HepG2 (cell line): ENCODE results near the gene SDC3. TPM values are rescaled to one million over a fixed set of nuclear protein-coding genes. Genes with fewer than 3 reads are reported as not detected.

Experiments used
- ATAC-seq: fragments of 200-7000 bp; cut with Tn5 transposase; 3 replicates; pipeline ENCODE4 v1.9.1; 2020; ENCODE audit warnings: mild to moderate bottlenecking, moderate library complexity
- BruUV-seq: library from RNA; stranded (reverse); fragments of 400-500 nt; replicated peaks from 2 replicates; lab custom pipeline; 2021; lab: Mats Ljungman, UMichigan
- CTCF ChIA-PET: fragments of 300-600 bp; formaldehyde crosslinking; extraction: SDS; loops from one replicate; lab custom pipeline; 2021; ENCODE audit warnings: low total read pairs, inconsistent platforms, low intra/inter-chr PET ratio; lab: Yijun Ruan, JAX
- POLR2A ChIA-PET: fragments of 350-600 bp; sonication (Branson Sonifier 250); formaldehyde crosslinking; loops from one replicate; lab custom pipeline; 2020; ENCODE audit warnings: antibody characterized with exemption, inconsistent platforms; lab: Yijun Ruan, JAX
- DNase-seq: peaks from one replicate; pipeline ENCODE4 v3.0.0-alpha.2; 2015; ENCODE audit warnings: low spot score
- FAIRE-seq: peaks from 3 replicates; lab custom pipeline; 2011; peaks lifted over from hg19 to GRCh38; lab: Jason Lieb, UNC
- H2AFZ ChIP-seq: one replicate; pipeline ENCODE4 v1.6.1; 2011; ENCODE audit warnings: low read length, inconsistent platforms
- H3K27ac ChIP-seq: fragments of 300-600 bp; 3 replicates; pipeline ENCODE4 v1.8.0; 2011; ENCODE audit warnings: mixed run types, mild to moderate bottlenecking, mixed read lengths, low read length, inconsistent platforms; ENCODE audit not compliant: insufficient read depth; ENCODE audit errors: extremely low read length
- H3K27me3 ChIP-seq, 2 experiments: fragments of 200-600 bp in 1 of 2; 2 replicates in 1 of 2; 3 replicates in 1 of 2; pipeline versions ENCODE4 v1.6.0 to v1.8.0; 2011; ENCODE audit warnings: low read length in 2 of 2, mild to moderate bottlenecking in 2 of 2, moderate library complexity in 2 of 2, inconsistent platforms in 1 of 2; ENCODE audit not compliant: insufficient read depth in 2 of 2, control insufficient read depth in 1 of 2
- H3K36me3 ChIP-seq, 2 experiments: fragments of 200-600 bp in 1 of 2; replicated peaks in 1 of 2; 2 replicates in 1 of 2; 3 replicates in 1 of 2; pipeline versions ENCODE4 v1.5.1 to v1.8.0; 2011; ENCODE audit warnings: low read length in 2 of 2, inconsistent platforms in 1 of 2; ENCODE audit not compliant: insufficient read depth in 2 of 2, control insufficient read depth in 1 of 2
- H3K4me1 ChIP-seq: 2 replicates; pipeline ENCODE4 v1.5.1; 2012; ENCODE audit warnings: low read length, inconsistent platforms; ENCODE audit not compliant: insufficient read depth
- H3K4me2 ChIP-seq: 2 replicates; pipeline ENCODE4 v1.6.0; 2011; ENCODE audit warnings: low read depth, low read length, inconsistent platforms
- H3K4me3 ChIP-seq, 3 experiments: fragments of 200-600 bp in 1 of 3; sonication (generic), shearing (Covaris generic) in 1 of 3; replicated peaks in 1 of 3; 2 replicates each; pipeline ENCODE4 v1.5.1; 2011 to 2016; ENCODE audit warnings: low read length in 3 of 3, inconsistent platforms in 2 of 3, low read depth in 2 of 3, mild to moderate bottlenecking in 2 of 3, control low read depth in 1 of 3, mixed read lengths in 1 of 3; ENCODE audit not compliant: insufficient read depth in 1 of 3
- H3K79me2 ChIP-seq: one replicate; pipeline ENCODE4 v1.6.1; 2011; ENCODE audit warnings: low read length, inconsistent platforms; ENCODE audit not compliant: insufficient read depth
- H3K9ac ChIP-seq: 2 replicates; pipeline ENCODE4 v1.6.0; 2011; ENCODE audit warnings: mild to moderate bottlenecking, low read depth, low read length, inconsistent platforms; ENCODE audit not compliant: insufficient read depth
- H3K9me3 ChIP-seq: 2 replicates; pipeline ENCODE4 v1.5.1; 2012; ENCODE audit warnings: mild to moderate bottlenecking, low read length
- H4K20me1 ChIP-seq: 2 replicates; pipeline ENCODE4 v1.6.0; 2011; ENCODE audit warnings: inconsistent platforms, mild to moderate bottlenecking, low read length, moderate library complexity; ENCODE audit not compliant: insufficient read depth
- CREB1 ChIP-seq, 2 experiments: fragments of 450-650 bp in 1 of 2; IDR thresholded peaks; 2 replicates each; pipeline ENCODE4 v1.6.1; 2016 to 2017; ENCODE audit warnings: control low read depth in 1 of 2, mild to moderate bottlenecking in 1 of 2, missing compliant biosample characterization in 1 of 2, missing genetic modification characterization in 1 of 2
- KDM5A ChIP-seq: fragments of 200-600 bp; sonication (generic); IDR thresholded peaks from 2 replicates; pipeline ENCODE4 v1.7.0; 2018; ENCODE audit warnings: antibody characterized with exemption, mild to moderate bottlenecking, low read length, borderline replicate concordance
- KMT2B ChIP-seq: IDR thresholded peaks from 2 replicates; pipeline ENCODE4 v1.6.1; 2016; ENCODE audit warnings: missing genetic modification reagents, missing compliant biosample characterization
- NR2F1 ChIP-seq, 2 experiments: fragments of 450-650 bp in 1 of 2; formaldehyde crosslinking in 1 of 2; IDR thresholded peaks; 2 replicates each; pipeline versions ENCODE4 v1.5.0 to v1.6.1; 2016 to 2020; ENCODE audit warnings: mild to moderate bottlenecking in 1 of 2, missing compliant biosample characterization in 1 of 2, missing genetic modification reagents in 1 of 2, moderate library complexity in 1 of 2
- POLR2G ChIP-seq: fragments of 200-400 bp; formaldehyde crosslinking; IDR thresholded peaks from 2 replicates; pipeline ENCODE4 v1.6.1; 2018; ENCODE audit warnings: mild to moderate bottlenecking, low read depth, low read length, moderate library complexity
- RELA ChIP-seq: sonication (generic); formaldehyde crosslinking; IDR thresholded peaks from 2 replicates; pipeline ENCODE4 v1.4.0; 2020; ENCODE audit warnings: missing genetic modification reagents
- SMAD3 ChIP-seq: sonication (generic); formaldehyde crosslinking; IDR thresholded peaks from 2 replicates; pipeline ENCODE4 v1.4.0; 2020; ENCODE audit warnings: missing genetic modification reagents
- TAF1 ChIP-seq: sonication (generic); formaldehyde crosslinking; IDR thresholded peaks from 2 replicates; pipeline ENCODE4 v1.4.0; 2020; ENCODE audit warnings: missing genetic modification reagents
- ZBTB14 ChIP-seq: sonication (generic); formaldehyde crosslinking; IDR thresholded peaks from 2 replicates; pipeline ENCODE4 v1.4.0; 2020; ENCODE audit warnings: missing genetic modification reagents
- ZNF12 ChIP-seq: sonication (generic); formaldehyde crosslinking; IDR thresholded peaks from 2 replicates; pipeline ENCODE4 v1.5.0; 2020; ENCODE audit warnings: missing genetic modification reagents
- ZNF263 ChIP-seq: sonication (generic); formaldehyde crosslinking; IDR thresholded peaks from 2 replicates; pipeline ENCODE4 v1.4.0; 2020; ENCODE audit warnings: missing genetic modification reagents
- ZNF749 ChIP-seq: sonication (generic); formaldehyde crosslinking; IDR thresholded peaks from 2 replicates; pipeline ENCODE4 v1.8.0; 2022; ENCODE audit warnings: mild to moderate bottlenecking, missing genetic modification reagents, moderate library complexity, borderline replicate concordance
- ZNF75D ChIP-seq: sonication (generic); formaldehyde crosslinking; IDR thresholded peaks from 2 replicates; pipeline ENCODE4 v1.8.1; 2023; ENCODE audit warnings: missing genetic modification reagents, mild to moderate bottlenecking, borderline replicate concordance
- WGBS: methylation state at CpG from one replicate; pipeline ENCODE4 v1.1.6; 2017; ENCODE audit warnings: low lambda C conversion rate; 5-methylcytosine and 5-hydroxymethylcytosine counted together
- in situ Hi-C: cut with HindIII; loops from 2 replicates; pipeline ENCODE4 v1.10.0; 2017; ENCODE audit warnings: low pct_unique_long_range_greater_than_20kb; ENCODE audit not compliant: extremely low pct_ligation_motif_present
- intact Hi-C: fragments of 100-400 bp; cut with micrococcal nuclease; formaldehyde crosslinking; loops from one replicate; pipeline ENCODE4 v1.10.0; 2022; ENCODE audit not compliant: unreplicated experiment
- polyA plus RNA-seq, 8 experiments: library from polyadenylated mRNA; depleted of rRNA in 3 of 8; stranded (reverse) in 7 of 8; unstranded in 1 of 8; fragments of >200 nt; fragmentation: Illumina TruSeq in 4 of 8; extraction: Trizol in 4 of 8; gene quantifications; 2 replicates each; pipeline versions ENCODE4 v1.2.1 to v1.2.3, GENCODE V29; 2011 to 2016; ENCODE audit warnings: low read depth in 4 of 8, missing spikeins in 1 of 8, mixed read lengths in 1 of 8; ENCODE audit not compliant: insufficient read depth in 1 of 8
- total RNA-seq, 5 experiments: library from RNA; depleted of rRNA; stranded (reverse); fragments of >200 nt; fragmentation: Illumina TruSeq; extraction: Trizol; gene quantifications; 2 replicates each; pipeline ENCODE4 v1.2.3, GENCODE V29; 2016; ENCODE audit warnings: low read depth in 1 of 5
- TF ChIP-seq, protein P1 (sequence below): sonication (generic); formaldehyde crosslinking; IDR thresholded peaks from 2 replicates; pipeline ENCODE4 v1.5.0; 2020; ENCODE audit warnings: missing genetic modification reagents, mild to moderate bottlenecking, borderline replicate concordance

SDC3 gene
- total and polyA plus RNA-seq, 2 of the 13 experiments (the other 11 are each of a cell fraction or from before 2014, with no cell fraction given), result 0.49 to 0.84 TPM

GRCh38 chr1:30879940-30880677 lies 28.4 kb downstream of the SDC3 start:
- FAIRE-seq (no peak), DNase-seq (no peak)
- no peaks in the 10 kb centered on the region for H4K20me1 ChIP-seq

More at GRCh38 chr1:30879940-30880677, 28.4 kb downstream of the SDC3 start:
- Histone ChIP-seq H2AFZ (no peak overlapping the region), H3K9me3 (no peaks in the 10 kb centered on the region), H3K4me3 (no peak overlapping the region), H3K79me2 (no peaks in the 10 kb centered on the region), H3K36me3 (no peaks in the 10 kb centered on the region), H3K27me3 (peaks cover 0 to 23% of the 10 kb centered on the region in 2 experiments; a peak in 3 of 5 replicates), H3K9ac (no peak overlapping the region), H3K4me1 (no peaks in the 10 kb centered on the region), H3K4me2 (no peak overlapping the region), H3K27ac (no peak overlapping the region)
- in situ Hi-C loops (no loop called here), intact Hi-C loops (no loop called here)
- ChIA-PET POLR2A (no interaction called here), CTCF (no interaction called here)
- no TSS peak for BruUV-seq
- TF ChIP-seq NR2F1 (CRISPR knock-in tag; IDR thresholded peaks at IDR 0.05) (no peak), ZNF749 (CRISPR knock-in tag) (no peak), CREB1 (IDR thresholded peaks at IDR 0.05) (no peak), CREB1 (CRISPR knock-in tag; IDR thresholded peaks at IDR 0.05) (no peak), KMT2B (CRISPR knock-in tag) (no peak), ZNF12 (CRISPR knock-in tag) (no peak), POLR2G (no peak), ZNF263 (CRISPR knock-in tag) (no peak), ZNF75D (CRISPR knock-in tag) (no peak), SMAD3 (no peak), RELA (CRISPR knock-in tag) (no peak), TAF1 (CRISPR knock-in tag) (no peak), KDM5A (no peak), ZBTB14 (CRISPR knock-in tag) (no peak)
- TF ChIP-seq, protein P1, sequence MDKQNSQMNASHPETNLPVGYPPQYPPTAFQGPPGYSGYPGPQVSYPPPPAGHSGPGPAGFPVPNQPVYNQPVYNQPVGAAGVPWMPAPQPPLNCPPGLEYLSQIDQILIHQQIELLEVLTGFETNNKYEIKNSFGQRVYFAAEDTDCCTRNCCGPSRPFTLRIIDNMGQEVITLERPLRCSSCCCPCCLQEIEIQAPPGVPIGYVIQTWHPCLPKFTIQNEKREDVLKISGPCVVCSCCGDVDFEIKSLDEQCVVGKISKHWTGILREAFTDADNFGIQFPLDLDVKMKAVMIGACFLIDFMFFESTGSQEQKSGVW (CRISPR knock-in tag), result no peak
- WGBS, result 22% methylated on average over 15 of the region's 17 CpGs
- ATAC-seq, result no peak
